NCI-H2171 (cell line): ENCODE measurements around the gene BBC3.

ENCODE experiments used
- DNase-seq: peaks from one replicate; lab custom pipeline; 2025; lab: John Stamatoyannopoulos, UW

Gene BBC3

DNA sequence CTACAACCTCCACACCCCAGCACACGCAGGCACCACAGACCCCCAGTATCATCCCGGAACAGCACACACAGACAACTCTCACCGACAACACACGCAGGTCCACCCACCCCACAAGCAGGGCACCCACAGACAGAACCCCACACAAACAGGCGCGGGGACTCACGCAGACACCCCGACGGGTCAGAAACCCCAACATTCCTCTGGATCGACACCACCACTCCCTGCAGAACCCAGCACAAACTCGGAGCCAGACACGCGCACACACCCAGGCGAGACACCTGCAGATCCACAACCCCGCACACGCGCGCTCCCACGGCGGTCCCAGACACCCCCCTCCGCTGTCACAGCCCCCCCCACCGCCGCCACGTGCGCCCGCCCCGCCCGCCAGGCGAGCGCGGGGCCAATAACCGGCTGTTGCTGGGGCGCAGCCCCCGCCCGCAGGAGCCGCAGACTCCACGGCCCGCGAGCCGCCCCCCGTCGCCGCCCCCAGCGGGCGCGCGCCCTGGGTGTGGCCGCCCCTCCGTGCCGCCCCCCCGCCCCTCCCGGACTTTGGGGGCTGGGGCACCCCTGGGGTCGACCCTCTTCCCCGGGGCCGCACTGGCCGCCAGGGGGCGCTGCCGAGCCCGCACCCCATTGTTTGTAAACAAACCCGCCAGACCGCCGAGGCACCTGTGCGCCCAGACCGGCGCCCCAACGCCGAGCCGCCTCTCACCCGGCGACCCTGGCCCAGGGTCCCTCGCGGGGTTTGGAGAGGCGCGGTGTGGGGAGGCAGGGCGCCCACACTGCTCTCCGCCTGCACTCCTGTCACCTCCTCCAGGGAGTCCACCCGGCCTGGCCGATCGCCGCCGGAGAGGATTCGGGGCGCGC is 712 bp downstream of the BBC3 start:
- DNase-seq = no peak

DNA sequence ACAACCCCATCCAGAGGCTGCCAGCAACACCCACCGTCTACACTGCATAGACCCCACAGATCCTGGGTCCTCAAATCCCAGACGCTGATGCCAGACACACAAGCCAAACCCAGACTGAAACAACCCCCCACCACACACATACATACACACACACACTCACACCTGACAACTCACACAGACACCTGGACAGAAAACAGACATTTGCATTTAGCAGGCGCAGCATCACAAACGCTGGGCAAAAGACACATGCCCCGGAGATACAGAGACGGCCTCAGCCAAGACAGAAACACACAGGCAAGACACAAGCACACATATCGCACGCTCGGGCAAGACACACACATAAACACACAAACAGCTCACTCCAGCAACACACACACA is 1.3 kb downstream of the BBC3 start:
- no peak for DNase-seq

GRCh38 chr19:47228937-47229675 is 1.9 kb downstream of the BBC3 start:
- no peak for DNase-seq

DNA sequence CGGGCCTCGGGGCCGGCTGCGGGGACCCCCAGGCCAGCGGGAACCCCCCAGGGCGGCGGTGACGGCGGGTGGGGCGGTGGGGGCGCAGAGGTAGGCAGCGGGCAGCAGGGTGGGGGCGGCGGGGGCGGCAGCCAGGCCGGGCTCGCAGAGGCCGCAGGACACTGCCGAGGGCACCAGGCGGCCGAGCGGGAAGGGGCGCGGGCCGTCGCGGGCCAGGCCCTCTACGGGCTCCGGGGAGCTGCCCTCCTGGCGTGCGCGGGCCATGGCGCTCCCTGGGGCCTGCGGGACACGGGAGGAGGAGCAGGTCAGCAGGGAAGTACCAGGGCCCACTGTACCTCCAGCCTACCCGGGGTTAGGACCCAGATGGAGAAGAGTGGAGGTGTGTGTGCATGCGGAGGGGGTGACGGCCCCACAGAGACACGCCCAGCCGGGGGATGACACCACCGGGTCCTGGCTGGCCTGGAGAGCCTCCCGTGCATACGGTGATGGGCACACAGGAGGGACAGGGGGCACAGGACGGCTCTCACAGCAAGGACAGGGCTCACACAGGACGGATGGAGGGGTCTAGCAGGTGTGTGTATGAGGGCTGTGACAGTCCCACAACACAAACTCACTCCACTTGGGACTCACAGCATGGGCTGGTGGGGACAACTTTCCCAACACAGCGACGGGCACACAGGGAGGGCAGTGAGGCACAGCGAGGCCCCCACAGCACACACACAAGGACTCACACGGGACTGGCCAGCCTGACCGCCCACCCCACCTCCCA is 2.6 kb downstream of the BBC3 start:
- no peak for DNase-seq

GRCh38 chr19:47227352-47228167 is 3.4 kb downstream of the BBC3 start:
- no peak for DNase-seq

- DNase-seq = peak; percentile 53
These were observed 4.3 kb downstream of the BBC3 start for GRCh38 chr19:47226426-47227351.

- peak; percentile 91 for DNase-seq
These were observed 5.1 kb downstream of the BBC3 start for GRCh38 chr19:47225746-47226425.

- no peak for DNase-seq
These were observed 9.1 kb downstream of the BBC3 start for GRCh38 chr19:47221890-47222289.

DNA sequence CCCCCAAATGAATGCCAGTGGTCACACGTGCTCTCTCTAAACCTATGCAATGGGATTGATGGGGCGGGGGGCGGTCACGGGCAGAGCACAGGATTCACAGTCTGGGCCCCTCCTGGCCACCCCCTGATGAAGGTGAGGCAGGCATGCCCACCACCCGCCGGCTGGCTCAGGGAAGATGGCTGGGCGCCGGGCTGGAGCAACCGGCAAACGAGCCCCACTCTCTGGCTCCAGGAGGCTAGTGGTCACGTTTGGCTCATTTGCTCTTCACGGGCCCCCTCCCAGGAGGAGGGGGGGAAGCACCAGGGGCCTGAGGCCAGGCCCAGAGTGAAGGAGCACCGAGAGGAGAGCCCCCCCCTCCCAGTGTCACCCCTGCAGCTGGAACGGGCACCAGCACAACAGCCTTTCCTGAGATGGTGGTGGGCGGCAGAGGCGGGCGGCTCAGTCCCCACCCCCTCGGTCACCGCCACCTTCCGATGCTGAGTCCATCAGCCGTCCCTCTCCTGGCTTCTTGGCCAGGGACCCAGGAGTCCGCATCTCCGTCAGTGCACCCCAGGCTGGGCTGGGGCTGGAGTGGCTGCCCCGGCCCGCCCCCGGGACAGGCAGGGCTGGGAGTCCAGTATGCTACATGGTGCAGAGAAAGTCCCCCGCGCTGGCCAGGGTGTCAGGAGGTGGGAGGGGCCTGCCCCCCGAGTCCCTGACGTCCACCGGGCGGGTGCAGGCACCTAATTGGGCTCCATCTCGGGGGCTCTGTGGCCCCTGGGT is 9.7 kb downstream of the BBC3 start:
- DNase-seq = no peak

DNA sequence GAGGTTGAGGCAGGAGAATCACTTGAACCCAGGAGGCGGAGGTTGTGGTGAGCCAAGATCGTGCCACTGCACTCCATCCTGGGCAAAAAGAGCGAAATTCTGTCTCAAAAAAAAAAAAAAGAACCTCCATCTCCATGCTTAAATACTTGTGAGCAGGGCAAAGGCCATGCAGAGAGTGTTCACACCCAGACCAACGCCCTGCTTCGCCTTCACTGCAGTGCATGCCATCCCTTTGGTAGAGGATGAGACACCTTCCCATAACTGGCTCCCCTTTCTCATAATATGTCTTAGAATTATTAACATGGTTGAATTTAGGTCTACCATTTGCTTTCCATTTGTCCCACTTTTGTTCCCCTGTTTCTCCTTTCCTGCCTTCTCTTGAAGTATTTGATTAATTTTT is 15.4 kb downstream of the BBC3 start:
- DNase-seq = no peak

GRCh38 chr19:47210689-47211316 is 20.2 kb downstream of the BBC3 start:
- DNase-seq = peak; percentile 21

GRCh38 chr19:47210180-47210490 is 20.9 kb downstream of the BBC3 start:
- no peak for DNase-seq

- no peak for DNase-seq
These were observed 21.4 kb downstream of the BBC3 start for GRCh38 chr19:47209319-47210179.

DNA sequence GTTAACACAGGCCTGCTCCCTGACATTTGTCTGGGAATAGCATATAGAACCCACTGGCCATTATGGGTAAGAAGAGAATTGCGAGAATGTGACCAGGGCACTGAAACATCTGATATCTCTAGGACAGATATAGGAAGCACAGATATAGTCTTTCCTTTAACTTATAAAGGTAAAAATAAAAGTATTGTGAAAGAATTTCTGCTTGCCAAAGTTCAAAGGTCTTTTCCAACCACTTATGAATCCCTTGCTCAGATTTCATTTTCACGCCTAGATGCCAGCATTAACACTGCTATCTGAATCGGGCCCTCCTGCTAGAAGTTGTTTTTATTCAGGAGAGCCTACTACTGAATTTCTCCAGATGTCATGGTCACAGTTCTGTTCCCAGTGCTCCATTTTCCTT is 27.7 kb downstream of the BBC3 start:
- no peak for DNase-seq

- no peak for DNase-seq
These were observed 30.5 kb downstream of the BBC3 start for GRCh38 chr19:47200530-47200929.

- DNase-seq = no peak
These were observed 33.9 kb downstream of the BBC3 start for GRCh38 chr19:47197141-47197540.

DNA sequence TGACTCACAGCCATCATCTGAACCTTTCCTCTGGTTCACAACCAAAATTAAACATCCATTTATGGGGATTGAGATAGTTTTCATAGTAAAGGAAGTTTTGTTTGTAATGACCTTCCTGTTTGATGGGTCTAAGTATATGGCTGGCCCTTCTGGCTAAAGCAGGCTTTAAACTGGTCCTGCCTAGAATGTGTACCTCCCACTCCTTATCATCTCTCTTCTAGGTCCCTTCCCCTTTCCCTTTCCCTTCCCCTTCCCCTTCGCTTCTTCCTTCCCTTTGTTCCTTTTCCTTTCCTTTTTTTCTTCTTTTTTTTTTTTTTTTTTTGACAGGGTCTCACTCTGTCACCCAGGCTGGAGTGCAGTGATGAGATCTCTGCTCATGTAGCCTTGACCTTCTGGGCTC is 35.6 kb downstream of the BBC3 start:
- no peak for DNase-seq

DNA sequence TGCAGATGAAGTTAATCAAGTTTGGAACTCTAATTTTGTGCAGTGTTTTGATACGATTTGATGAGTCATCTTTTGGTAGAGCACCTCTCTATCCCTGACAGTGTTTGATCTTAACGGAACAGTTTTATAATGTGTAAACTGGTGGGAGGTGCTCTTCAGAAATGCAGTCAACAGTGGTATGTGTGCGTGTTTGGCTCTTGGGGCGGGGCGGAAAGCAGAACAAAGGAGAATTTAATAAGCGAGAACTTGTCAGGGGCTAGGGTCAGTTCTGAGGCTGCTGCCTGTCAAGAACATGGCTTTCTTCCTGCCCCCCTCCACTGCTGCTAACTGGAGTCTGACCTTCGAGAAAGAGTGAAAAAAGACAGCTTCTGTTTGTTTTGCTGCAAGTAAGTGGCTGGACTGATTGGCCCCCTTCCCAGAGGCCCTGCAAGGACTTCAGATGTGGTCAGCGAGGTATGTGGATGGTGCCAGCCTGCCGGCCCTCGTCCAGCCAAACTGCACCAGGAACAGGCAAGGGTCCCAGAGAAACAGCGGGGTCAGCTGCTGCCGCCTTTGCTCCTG is 40.8 kb downstream of the BBC3 start:
- DNase-seq = no peak
